Measurements from ENCODE around the gene LIPI.
"Not testable (repeated sequence)": the region's sequence is repeated elsewhere in the genome, so short reads cannot be mapped to it uniquely, and the experiment has no call there.

LIPI gene

DNA sequence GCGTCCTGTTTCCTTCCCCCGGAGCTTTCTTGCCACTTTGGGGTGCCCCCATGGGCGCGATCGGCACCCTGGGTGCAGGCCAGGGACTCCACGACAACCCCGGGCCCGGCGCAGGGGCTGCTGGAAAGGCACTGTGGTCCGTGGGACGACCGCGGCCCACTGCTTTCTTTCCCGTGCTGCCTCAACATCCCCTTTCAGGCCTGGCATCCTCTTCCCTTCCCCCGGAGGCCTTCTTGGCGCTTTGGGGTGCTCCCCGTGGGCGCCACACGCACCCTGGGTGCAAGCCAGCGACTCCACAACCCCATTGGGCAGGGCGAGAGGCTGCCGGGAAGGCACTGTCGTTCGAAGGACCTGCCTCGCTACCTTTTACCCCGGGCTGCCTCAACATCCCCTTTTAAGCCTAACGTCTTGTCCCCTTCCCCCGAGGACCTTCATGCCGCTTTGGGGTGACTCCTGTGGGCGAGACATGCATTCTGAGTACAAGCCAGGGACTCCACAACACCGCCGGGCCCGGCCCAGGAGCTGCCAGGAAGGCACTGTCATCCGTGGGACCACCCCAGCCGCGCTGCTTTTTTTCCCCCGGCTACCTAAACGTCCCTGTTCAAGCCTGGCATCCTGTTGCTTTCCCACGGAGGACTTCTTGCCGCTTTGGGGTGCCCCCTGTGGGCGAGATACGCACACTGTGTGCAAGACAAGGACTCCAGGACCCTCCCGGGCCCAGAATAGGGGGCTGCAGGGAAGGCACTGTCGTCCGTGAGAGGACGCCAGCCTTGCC is 137.8 kb downstream of the LIPI start:
- DNase-seq (ENCODE audit: low spot score): no peak

GRCh38 chr21:14071902-14072734 is 138.6 kb downstream of the LIPI start:
- no peak for DNase-seq (ENCODE audit: low spot score)

DNA sequence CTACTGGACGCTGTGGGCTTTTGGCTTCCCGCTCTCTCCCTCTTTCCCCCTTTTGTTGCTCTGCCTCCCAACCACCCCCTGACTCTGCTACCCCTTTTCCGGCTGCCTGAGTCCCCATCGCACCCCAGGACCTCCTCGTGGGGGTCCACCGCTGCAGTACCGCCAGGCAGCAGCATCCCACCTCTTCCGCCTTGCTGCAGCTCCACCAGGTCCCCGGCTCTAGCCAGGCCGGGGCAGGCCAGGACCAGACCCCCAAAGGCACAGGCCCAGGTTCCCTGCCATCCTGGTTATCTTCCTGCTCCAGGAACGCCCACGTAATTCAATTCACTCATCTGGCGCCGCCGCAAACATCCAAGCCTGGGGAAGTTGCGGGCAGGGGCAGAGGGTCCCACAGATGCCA is 139.8 kb downstream of the LIPI start:
- DNase-seq (ENCODE audit: low spot score): no peak

DNA sequence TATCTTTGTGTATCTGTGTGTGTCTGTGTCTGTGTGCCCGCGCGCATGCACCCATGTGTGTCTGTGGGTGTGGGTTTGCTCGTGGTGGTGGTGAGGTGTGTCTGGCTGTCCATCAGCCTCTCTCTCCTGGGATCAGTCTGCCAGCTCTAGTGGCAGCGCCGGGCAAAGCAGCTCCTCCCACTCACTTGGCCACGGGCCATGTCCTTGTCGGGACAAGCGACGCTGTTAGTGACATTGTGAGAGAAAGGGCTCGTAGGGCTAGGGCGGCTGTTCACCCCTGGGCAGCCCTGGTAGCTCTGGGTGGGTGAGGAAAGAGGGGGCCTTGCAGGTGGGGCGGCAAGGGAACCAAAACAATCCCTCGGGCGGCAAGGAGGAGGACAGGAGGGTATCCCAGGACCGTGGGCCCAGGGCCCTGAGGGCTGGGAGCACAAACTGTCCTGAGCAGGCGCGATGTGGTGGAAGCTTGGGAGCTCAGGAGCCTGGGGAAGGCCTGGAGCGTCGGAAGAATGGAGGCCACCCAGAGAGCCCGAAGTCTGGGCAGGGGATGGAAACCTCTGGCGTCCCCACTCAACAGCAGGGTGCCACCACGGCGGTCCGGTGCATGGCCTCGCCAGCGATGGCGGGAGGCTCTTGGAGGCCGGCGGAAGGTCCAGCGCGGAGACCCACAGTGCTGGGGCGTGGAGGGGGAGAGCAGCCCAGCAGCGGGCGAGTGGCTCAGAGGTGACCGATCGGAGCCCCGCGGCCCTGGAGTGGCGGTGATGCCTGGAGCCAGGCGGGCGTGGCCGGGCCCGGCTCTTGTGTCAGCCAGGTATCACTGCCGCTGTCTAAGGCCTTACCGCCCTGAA is 140.5 kb downstream of the LIPI start:
- no peak for DNase-seq (ENCODE audit: low spot score)

DNA sequence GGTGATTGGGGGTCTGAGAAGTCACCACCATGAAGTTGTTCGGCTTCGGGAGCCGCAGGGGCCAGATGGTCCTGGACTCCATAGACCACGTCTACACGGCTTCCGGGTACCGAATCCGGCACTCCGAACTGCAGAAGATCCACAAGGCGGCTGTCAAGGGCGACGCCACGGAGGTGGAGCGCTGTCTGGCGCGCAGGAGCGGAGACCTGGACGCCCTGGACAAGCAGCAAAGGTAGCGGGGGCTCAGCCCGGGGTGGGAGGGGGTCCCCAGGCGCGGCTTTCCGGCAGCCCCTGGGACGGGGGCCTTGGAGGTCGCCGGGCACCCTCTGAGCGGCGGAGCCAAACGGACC is 146.5 kb downstream of the LIPI start:
- no peak for DNase-seq (ENCODE audit: low spot score)

DNA sequence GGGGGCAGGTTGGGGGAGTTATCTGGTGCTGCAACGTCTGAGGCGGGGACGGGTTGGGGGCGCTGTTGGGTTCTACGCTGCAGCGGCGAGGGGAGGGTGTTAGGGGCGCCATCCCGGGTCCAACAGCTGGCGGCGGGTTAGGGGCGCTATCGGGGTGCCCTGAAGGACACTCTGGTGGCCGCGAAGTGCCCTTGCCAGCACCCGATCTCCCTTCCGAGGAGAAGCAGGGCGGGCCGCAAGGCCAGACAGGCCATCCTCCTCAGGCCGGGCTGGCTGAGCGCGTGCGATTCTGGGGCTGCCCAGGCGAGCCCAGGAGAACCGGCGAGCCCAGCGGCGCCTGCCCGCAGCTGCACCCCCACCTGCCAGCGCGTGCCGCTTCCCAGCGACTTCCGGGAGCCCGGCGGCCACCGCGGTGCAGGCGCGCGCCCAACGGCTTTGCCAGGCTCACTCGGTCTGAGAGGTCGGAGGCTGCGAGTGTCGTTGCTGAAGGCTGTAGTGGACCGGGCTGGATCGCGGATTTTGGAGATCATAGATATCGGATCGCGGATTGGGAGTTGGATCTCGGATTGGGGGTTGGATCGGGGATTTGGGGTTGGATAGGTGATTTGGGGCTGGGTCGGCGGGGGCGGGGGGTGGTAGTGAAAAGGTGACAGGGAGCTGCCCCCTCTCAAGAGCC is 147.0 kb downstream of the LIPI start:
- DNase-seq (ENCODE audit: low spot score): not testable (repeated sequence)

- not testable (repeated sequence) for DNase-seq (ENCODE audit: low spot score)
These were observed 148.1 kb downstream of the LIPI start for GRCh38 chr21:14062684-14063083.

GRCh38 chr21:14061820-14062219 is 148.9 kb downstream of the LIPI start:
- not testable (repeated sequence) for DNase-seq (ENCODE audit: low spot score)

- DNase-seq (ENCODE audit: low spot score): not testable (repeated sequence)
These were observed 151.6 kb downstream of the LIPI start for GRCh38 chr21:14058995-14059627.

Data from putamen (tissue), 1 donor.